Tibial artery (tissue), 4 donors: ENCODE data around the gene KIRREL3.

Experiments
- DNase-seq, 2 donors: peaks; one replicate each; pipeline ENCODE4 v3.0.0-alpha.2; 2019
- H3K27ac ChIP-seq, 2 donors: fragments of 200-600 bp; sonication (generic) in 1 of 2; 1 replicate in 1 of 2; 2 replicates in 1 of 2; pipeline ENCODE4 v1.5.1; 2018 to 2019; ENCODE audit warnings: mild to moderate bottlenecking in 1 of 2
- H3K27me3 ChIP-seq, 2 donors: fragments of 200-600 bp; sonication (generic) in 1 of 2; one replicate each; pipeline versions ENCODE4 v1.5.1 to v1.6.0; 2016 to 2019
- H3K36me3 ChIP-seq, 3 donors: fragments of 200-600 bp; sonication (generic) in 2 of 3; one replicate each; pipeline ENCODE4 v1.5.1; 2016 to 2019; ENCODE audit warnings: mild to moderate bottlenecking in 2 of 3
- H3K4me1 ChIP-seq, 4 donors: fragments of 200-600 bp; sonication (generic) in 2 of 4; 1 replicate in 3 of 4; 2 replicates in 1 of 4; pipeline ENCODE4 v1.5.1; 2016 to 2019
- H3K4me3 ChIP-seq, 2 donors: fragments of 200-600 bp; sonication (generic) in 1 of 2; 1 replicate in 1 of 2; 2 replicates in 1 of 2; pipeline ENCODE4 v1.5.1; 2018 to 2019; ENCODE audit warnings: mild to moderate bottlenecking in 2 of 2
- H3K9me3 ChIP-seq, 3 donors: fragments of 200-600 bp; sonication (generic) in 1 of 3; one replicate each; pipeline ENCODE4 v1.5.1; 2016 to 2019
- CTCF ChIP-seq, 2 experiments: fragments of 200-600 bp in 1 of 2; fragments of 450-650 bp in 1 of 2; IDR thresholded peaks; one replicate each; pipeline ENCODE4 v1.5.1; 2017 to 2019; ENCODE audit warnings: antibody characterized with exemption in 2 of 2, mild to moderate bottlenecking in 1 of 2, moderate library complexity in 1 of 2
- intact Hi-C: fragments of 100-400 bp; cut with DNase I; formaldehyde crosslinking; loops from one replicate; pipeline ENCODE4 v1.15.0; 2023; ENCODE audit warnings: low total_unique reads

The KIRREL3 gene

GRCh38 chr11:126853732-126854131 lies 146.8 kb downstream of the KIRREL3 start:
- H3K27me3 ChIP-seq, result no peaks in the 10 kb centered on the region
- no peaks in the 10 kb centered on the region for H3K9me3 ChIP-seq
- intact Hi-C loops, result no loop called here
- no peaks in the 10 kb centered on the region for H3K4me1 ChIP-seq
- no peak overlapping the region for H3K4me3 ChIP-seq
- no peaks in the 10 kb centered on the region for H3K36me3 ChIP-seq
- no peak for TF ChIP-seq CTCF (IDR thresholded peaks at IDR 0.05)
- H3K27ac ChIP-seq, result no peak overlapping the region
- no peak for DNase-seq

DNA sequence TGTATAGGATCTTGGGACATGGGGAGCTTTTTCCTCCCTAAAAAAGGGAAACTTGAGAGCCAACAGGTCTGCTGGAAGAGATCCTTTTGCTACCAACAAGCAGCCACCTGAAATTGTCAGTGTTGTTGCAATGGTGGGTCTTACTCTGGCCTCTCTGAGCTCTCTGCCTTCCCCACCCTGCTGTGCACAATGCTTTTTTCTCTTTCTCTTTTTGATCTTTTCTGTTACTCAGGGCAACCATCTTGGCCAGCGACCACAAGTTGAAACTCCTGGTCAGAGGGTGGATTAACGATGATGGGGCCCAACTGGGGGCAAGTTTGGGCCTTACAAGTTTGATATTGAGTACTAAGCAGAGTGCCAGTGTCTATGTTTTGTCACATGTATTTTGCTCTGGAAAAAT lies 155.8 kb downstream of the KIRREL3 start:
- intact Hi-C loops, result no loop called here
- TF ChIP-seq CTCF (IDR thresholded peaks at IDR 0.05), result no peak
- Histone ChIP-seq H3K36me3 (no peaks in the 10 kb centered on the region), H3K27ac (no peak overlapping the region), H3K4me3 (no peak overlapping the region), H3K4me1 (no peaks in the 10 kb centered on the region), H3K27me3 (no peaks in the 10 kb centered on the region), H3K9me3 (no peaks in the 10 kb centered on the region)
- no peak for DNase-seq

GRCh38 chr11:126843096-126843495 lies 157.5 kb downstream of the KIRREL3 start:
- intact Hi-C loops, result no loop called here
- H3K36me3 ChIP-seq, result no peaks in the 10 kb centered on the region
- no peaks in the 10 kb centered on the region for H3K4me1 ChIP-seq
- no peaks in the 10 kb centered on the region for H3K27me3 ChIP-seq
- no peak for TF ChIP-seq CTCF (IDR thresholded peaks at IDR 0.05)
- DNase-seq, result no peak
- H3K4me3 ChIP-seq, result no peak overlapping the region
- H3K27ac ChIP-seq, result no peak overlapping the region
- H3K9me3 ChIP-seq, result no peaks in the 10 kb centered on the region

DNA sequence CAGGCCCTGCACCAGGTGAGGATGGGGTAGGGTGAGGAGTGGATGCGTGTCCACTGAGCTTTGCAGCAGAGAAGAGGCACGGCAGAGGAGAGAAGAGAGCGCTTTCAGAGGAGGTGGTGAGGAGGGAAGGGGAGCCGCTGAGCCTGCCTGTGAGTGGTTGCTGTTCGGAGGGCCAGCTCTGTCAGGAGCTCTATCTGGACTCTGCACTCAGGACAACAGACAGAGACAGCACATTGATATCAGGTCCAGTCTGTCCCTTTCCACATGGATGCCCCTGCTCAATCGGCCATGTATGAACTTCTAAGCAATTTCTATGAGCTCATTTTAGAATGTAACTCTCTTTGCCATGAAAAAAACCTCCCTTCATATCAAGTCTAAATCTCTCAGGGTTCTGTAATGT lies 158.6 kb downstream of the KIRREL3 start:
- Histone ChIP-seq H3K27ac (no peak overlapping the region), H3K36me3 (no peaks in the 10 kb centered on the region), H3K4me3 (no peak overlapping the region), H3K9me3 (no peaks in the 10 kb centered on the region), H3K4me1 (no peaks in the 10 kb centered on the region), H3K27me3 (no peaks in the 10 kb centered on the region)
- TF ChIP-seq CTCF (IDR thresholded peaks at IDR 0.05), result no peak
- intact Hi-C loops, result no loop called here
- no peak for DNase-seq

DNA sequence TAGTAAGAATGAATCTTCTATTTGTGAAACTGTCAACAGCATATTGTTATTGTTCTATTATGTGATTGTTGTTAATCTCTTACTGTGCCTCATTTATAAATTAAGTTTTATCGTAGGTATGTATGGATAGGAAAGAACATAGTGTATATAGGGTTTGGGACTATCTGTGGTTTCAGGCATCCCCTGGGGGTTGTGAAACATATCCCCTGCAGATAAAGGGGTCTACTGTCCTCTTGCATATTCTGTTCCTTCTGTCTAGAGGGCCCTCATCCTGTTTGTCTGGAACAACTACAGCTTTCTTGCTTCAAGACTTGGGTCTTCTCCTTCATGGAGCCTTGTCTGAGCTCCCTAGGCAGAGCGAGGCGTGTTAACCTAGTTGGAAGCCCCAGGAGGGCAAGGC lies 159.6 kb downstream of the KIRREL3 start:
- DNase-seq, result no peak
- Histone ChIP-seq H3K9me3 (no peaks in the 10 kb centered on the region), H3K27ac (no peak overlapping the region), H3K4me3 (no peak overlapping the region), H3K36me3 (no peaks in the 10 kb centered on the region), H3K27me3 (no peaks in the 10 kb centered on the region), H3K4me1 (no peaks in the 10 kb centered on the region)
- intact Hi-C loops, result no loop called here
- no peak for TF ChIP-seq CTCF (IDR thresholded peaks at IDR 0.05)

- no peaks in the 10 kb centered on the region for H3K36me3 ChIP-seq
- no peaks in the 10 kb centered on the region for H3K27me3 ChIP-seq
- intact Hi-C loops, result no loop called here
- TF ChIP-seq CTCF (IDR thresholded peaks at IDR 0.05), result no peak
- no peaks in the 10 kb centered on the region for H3K9me3 ChIP-seq
- H3K4me3 ChIP-seq, result no peak overlapping the region
- no peaks in the 10 kb centered on the region for H3K4me1 ChIP-seq
- H3K27ac ChIP-seq, result no peak overlapping the region
- no peak for DNase-seq
Measured at GRCh38 chr11:126840201-126840886, 160.2 kb downstream of the KIRREL3 start.
